Mesenchymal stem cell (in vitro differentiated cells and primary cell): ENCODE measurements around the gene VPS50.
"Not testable (repeated sequence)": the region's sequence is repeated elsewhere in the genome, so short reads cannot be mapped to it uniquely, and the experiment has no call there.

Experiments
- DNase-seq: peaks from one replicate; pipeline ENCODE4 v3.0.0-alpha.2; 2013
- H2AFZ ChIP-seq: one replicate; pipeline ENCODE4 v1.6.1; 2013; ENCODE audit warnings: low read depth, mild to moderate bottlenecking, control low read depth, inconsistent platforms, low read length, moderate library complexity
- H2AK5ac ChIP-seq: 2 replicates; pipeline ENCODE4 v1.6.1; 2013; ENCODE audit warnings: low read length, moderate library complexity, mild to moderate bottlenecking, inconsistent platforms; ENCODE audit not compliant: severe bottlenecking
- H2BK120ac ChIP-seq: one replicate; pipeline ENCODE4 v1.6.1; 2013; ENCODE audit warnings: low read depth, mild to moderate bottlenecking, inconsistent platforms, low read length, moderate library complexity
- H2BK12ac ChIP-seq, 2 experiments: one replicate each; pipeline ENCODE4 v1.6.1; 2013; ENCODE audit warnings: inconsistent platforms in 2 of 2, low read length in 2 of 2, mild to moderate bottlenecking in 2 of 2, moderate library complexity in 2 of 2, control low read depth in 1 of 2
- H2BK15ac ChIP-seq: one replicate; pipeline ENCODE4 v1.6.1; 2013; ENCODE audit warnings: mild to moderate bottlenecking, low read depth, inconsistent platforms; ENCODE audit not compliant: poor library complexity, severe bottlenecking
- H2BK5ac ChIP-seq: 2 replicates; pipeline ENCODE4 v1.6.1; 2013; ENCODE audit warnings: low read depth, mild to moderate bottlenecking, low read length, control low read depth, inconsistent platforms; ENCODE audit not compliant: poor library complexity, severe bottlenecking
- H3K14ac ChIP-seq, 2 experiments: one replicate each; pipeline ENCODE4 v1.6.1; 2013; ENCODE audit warnings: inconsistent platforms in 2 of 2, low read length in 2 of 2, control low read depth in 1 of 2, mild to moderate bottlenecking in 1 of 2, moderate library complexity in 1 of 2
- H3K18ac ChIP-seq, 2 experiments: one replicate each; pipeline ENCODE4 v1.6.1; 2013; ENCODE audit warnings: inconsistent platforms in 2 of 2, low read length in 2 of 2, control low read depth in 1 of 2, low read depth in 1 of 2, mild to moderate bottlenecking in 1 of 2
- H3K23ac ChIP-seq, 2 experiments: one replicate each; pipeline ENCODE4 v1.6.1; 2013; ENCODE audit warnings: inconsistent platforms in 2 of 2, low read length in 2 of 2, mild to moderate bottlenecking in 2 of 2, moderate library complexity in 2 of 2, control low read depth in 1 of 2
- H3K27ac ChIP-seq: 2 replicates; pipeline ENCODE4 v1.5.1; 2013; ENCODE audit warnings: mild to moderate bottlenecking, moderate library complexity, low read length, control low read depth, inconsistent platforms; ENCODE audit not compliant: poor library complexity, severe bottlenecking
- H3K27me3 ChIP-seq, 2 experiments: 2 replicates each; pipeline versions ENCODE4 v1.6.1 to v1.7.0; 2013; ENCODE audit warnings: low read length in 2 of 2, mild to moderate bottlenecking in 2 of 2, moderate library complexity in 2 of 2, control low read depth in 1 of 2, inconsistent platforms in 1 of 2; ENCODE audit not compliant: control insufficient read depth in 1 of 2, insufficient read depth in 1 of 2
- H3K36me3 ChIP-seq, 2 experiments: 2 replicates each; pipeline versions ENCODE4 v1.6.1 to v1.7.0; 2013; ENCODE audit warnings: low read length in 2 of 2, control low read depth in 1 of 2, inconsistent platforms in 1 of 2, low read depth in 1 of 2, mild to moderate bottlenecking in 1 of 2; ENCODE audit not compliant: insufficient read depth in 2 of 2, control insufficient read depth in 1 of 2
- H3K4ac ChIP-seq, 2 experiments: one replicate each; pipeline ENCODE4 v1.6.1; 2013; ENCODE audit warnings: inconsistent platforms in 2 of 2, low read length in 2 of 2, mild to moderate bottlenecking in 2 of 2, moderate library complexity in 2 of 2, control low read depth in 1 of 2, low read depth in 1 of 2
- H3K4me1 ChIP-seq: 2 replicates; pipeline ENCODE4 v1.6.1; 2013; ENCODE audit warnings: low read depth, low read length, control low read depth; ENCODE audit not compliant: control insufficient read depth, insufficient read depth
- H3K4me2 ChIP-seq: 2 replicates; pipeline ENCODE4 v1.6.1; 2013; ENCODE audit warnings: low read length, mild to moderate bottlenecking, inconsistent platforms; ENCODE audit not compliant: poor library complexity, severe bottlenecking
- H3K4me3 ChIP-seq, 2 experiments: 2 replicates each; pipeline versions ENCODE4 v1.5.1 to v1.7.0; 2013; ENCODE audit warnings: low read length in 2 of 2, mild to moderate bottlenecking in 2 of 2, control low read depth in 1 of 2, low read depth in 1 of 2; ENCODE audit not compliant: insufficient read depth in 1 of 2
- H3K79me1 ChIP-seq: replicated peaks from 2 replicates; pipeline ENCODE4 v1.6.1; 2013; ENCODE audit warnings: mild to moderate bottlenecking, control low read depth, low read length, inconsistent platforms; ENCODE audit not compliant: poor library complexity, severe bottlenecking
- H3K9ac ChIP-seq: 2 replicates; pipeline ENCODE4 v1.7.0; 2013; ENCODE audit warnings: mild to moderate bottlenecking, low read length, moderate library complexity
- H3K9me3 ChIP-seq: 2 replicates; pipeline ENCODE4 v1.7.0; 2013; ENCODE audit warnings: mild to moderate bottlenecking, low read length; ENCODE audit not compliant: control insufficient read depth
- H4K8ac ChIP-seq: one replicate; pipeline ENCODE4 v1.6.1; 2013; ENCODE audit warnings: inconsistent platforms, mild to moderate bottlenecking, low read length, moderate library complexity
- H4K91ac ChIP-seq: one replicate; pipeline ENCODE4 v1.6.1; 2013; ENCODE audit warnings: mild to moderate bottlenecking, low read length, inconsistent platforms
- WGBS: methylation state at CpG from one replicate; pipeline ENCODE4 v1.1.7; 2013; ENCODE audit warnings: mixed read lengths; 5-methylcytosine and 5-hydroxymethylcytosine counted together

Gene VPS50

DNA sequence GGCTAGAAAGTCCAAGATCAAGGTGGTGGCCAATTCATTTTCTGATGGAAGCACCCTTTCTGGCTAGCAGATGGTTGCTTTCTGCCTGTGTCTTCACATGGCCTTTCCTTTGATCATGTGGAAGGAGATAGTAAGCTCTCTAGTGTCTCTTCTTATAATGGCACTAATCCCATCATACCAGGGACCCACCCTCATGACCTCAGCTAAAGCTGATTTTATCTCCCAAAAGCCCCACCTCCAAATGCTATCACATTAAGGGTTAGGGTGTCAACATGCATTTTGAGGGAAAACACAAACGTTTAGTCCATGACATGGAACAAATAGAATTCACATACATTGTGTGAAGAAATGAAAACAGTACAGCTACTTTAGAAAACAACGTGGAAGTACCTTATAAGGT is 100.0 kb downstream of the VPS50 start:
- no peak overlapping the region for H2BK5ac ChIP-seq
- H3K9me3 ChIP-seq, result no peaks in the 10 kb centered on the region
- WGBS, result 100% methylated on average over 1 of the region's 2 CpGs
- no peaks in the 10 kb centered on the region for H3K79me1 ChIP-seq
- no peaks in the 10 kb centered on the region for H3K27me3 ChIP-seq
- no peak overlapping the region for H4K8ac ChIP-seq
- DNase-seq, result no peak
- H3K9ac ChIP-seq, result no peak overlapping the region
- H3K23ac ChIP-seq, result no peak overlapping the region
- H3K4me3 ChIP-seq, result no peak overlapping the region
- no peak overlapping the region for H2BK12ac ChIP-seq
- no peak overlapping the region for H2AK5ac ChIP-seq
- no peak overlapping the region for H2AFZ ChIP-seq
- no peaks in the 10 kb centered on the region for H3K4me1 ChIP-seq
- H2BK120ac ChIP-seq, result no peak overlapping the region
- peaks cover 0 to 9% of the 10 kb centered on the region in 2 experiments for H3K36me3 ChIP-seq
- no peak overlapping the region for H3K18ac ChIP-seq
- H4K91ac ChIP-seq, result no peak overlapping the region
- no peak overlapping the region for H3K14ac ChIP-seq
- H3K27ac ChIP-seq, result no peak overlapping the region
- H3K4ac ChIP-seq, result no peak overlapping the region
- no peak overlapping the region for H2BK15ac ChIP-seq
- H3K4me2 ChIP-seq, result no peak overlapping the region

DNA sequence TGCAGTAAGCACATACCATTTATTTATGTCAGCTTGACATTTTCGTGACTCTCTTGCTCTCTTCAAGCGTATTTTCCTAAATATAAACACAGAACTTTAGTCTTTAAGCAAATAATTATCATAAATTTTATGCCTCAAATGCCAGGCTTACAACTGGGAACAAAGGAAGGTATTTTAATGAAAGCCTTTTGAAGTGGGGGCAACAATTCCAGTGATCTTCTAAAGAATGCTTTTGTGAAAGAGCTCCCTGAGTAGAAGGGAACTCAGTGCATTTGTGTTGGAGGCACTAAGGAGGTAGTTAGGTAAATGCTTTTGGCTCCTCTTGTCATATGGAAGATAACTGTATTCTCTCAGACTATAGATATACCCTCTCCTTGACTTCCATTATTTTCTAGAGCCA is 104.9 kb downstream of the VPS50 start:
- Histone ChIP-seq H4K8ac (no peak overlapping the region), H3K23ac (no peak overlapping the region), H3K18ac (no peak overlapping the region), H2BK12ac (no peak overlapping the region), H2BK5ac (no peak overlapping the region), H3K9ac (no peak overlapping the region), H2AFZ (no peak overlapping the region), H3K27me3 (no peaks in the 10 kb centered on the region), H4K91ac (no peak overlapping the region), H3K27ac (no peak overlapping the region), H3K4me2 (no peak overlapping the region), H3K9me3 (peaks cover 6% of the 10 kb centered on the region), H2BK15ac (no peak overlapping the region), H3K36me3 (peaks cover 3 to 39% of the 10 kb centered on the region in 2 experiments), H3K4me3 (no peak overlapping the region), H2BK120ac (no peak overlapping the region), H3K4me1 (no peaks in the 10 kb centered on the region), H3K79me1 (no peaks in the 10 kb centered on the region), H2AK5ac (no peak overlapping the region), H3K4ac (no peak overlapping the region), H3K14ac (no peak overlapping the region)
- no peak for DNase-seq
- WGBS, result 100% methylated on average over 1 of the region's 2 CpGs

DNA sequence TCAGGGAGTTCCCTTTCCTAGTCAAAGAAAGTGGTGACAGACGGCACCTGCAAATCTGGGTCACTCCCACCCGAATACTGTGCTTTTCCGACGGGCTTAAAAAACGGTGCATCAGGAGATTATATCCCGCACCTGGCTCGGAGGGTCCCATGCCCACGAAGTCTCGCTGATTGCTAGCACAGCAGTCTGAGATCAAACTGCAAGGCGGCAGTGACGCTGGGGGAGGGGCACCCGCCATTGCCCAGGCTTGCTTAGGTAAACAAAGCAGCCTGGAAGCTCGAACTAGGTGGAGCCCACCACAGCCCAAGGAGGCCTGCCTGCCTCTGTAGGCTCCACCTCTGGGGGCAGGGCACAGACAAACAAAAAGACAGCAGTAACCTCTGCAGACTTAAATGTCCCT is 110.0 kb downstream of the VPS50 start:
- H2AFZ ChIP-seq, H2BK5ac ChIP-seq, H3K79me1 ChIP-seq, H3K27ac ChIP-seq, H2BK12ac ChIP-seq, H3K9ac ChIP-seq, H2BK120ac ChIP-seq, H3K9me3 ChIP-seq, H3K4me1 ChIP-seq, H3K27me3 ChIP-seq, H3K4me2 ChIP-seq, H3K18ac ChIP-seq, H3K23ac ChIP-seq, H4K91ac ChIP-seq, H3K4ac ChIP-seq, DNase-seq, H3K14ac ChIP-seq, H3K4me3 ChIP-seq, H2BK15ac ChIP-seq, H2AK5ac ChIP-seq, H4K8ac ChIP-seq: not testable (repeated sequence)
- peaks cover 5 to 32% of the 10 kb centered on the region in 2 experiments for H3K36me3 ChIP-seq
- WGBS, result 98% methylated on average over 12 of the region's 13 CpGs

DNA sequence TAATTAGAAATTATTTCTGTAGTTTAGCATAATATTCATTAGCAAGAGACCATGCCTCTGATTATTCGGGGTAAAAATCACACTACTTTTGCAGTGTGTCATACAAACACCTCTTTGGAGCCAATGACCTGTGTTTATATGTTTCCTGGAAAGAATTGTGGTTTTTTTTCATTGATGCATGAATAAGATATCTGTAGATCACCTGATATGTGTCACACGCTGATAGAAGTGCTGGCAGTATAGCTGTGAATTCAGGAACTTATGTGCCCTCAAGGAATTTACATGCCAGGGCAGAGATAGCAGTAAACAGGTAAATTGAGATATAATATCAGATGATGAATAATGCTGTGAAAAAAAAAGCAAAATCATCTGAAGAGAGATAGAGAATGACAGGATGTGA is 118.2 kb downstream of the VPS50 start:
- no peak for DNase-seq
- no peak overlapping the region for H3K4ac ChIP-seq
- H3K27ac ChIP-seq, result no peak overlapping the region
- no peak overlapping the region for H3K18ac ChIP-seq
- H3K23ac ChIP-seq, result no peak overlapping the region
- no peak overlapping the region for H2BK5ac ChIP-seq
- no peak overlapping the region for H2BK15ac ChIP-seq
- WGBS, result 98% methylated on average over 2 of the region's 2 CpGs
- no peak overlapping the region for H2AFZ ChIP-seq
- no peak overlapping the region for H4K8ac ChIP-seq
- H3K36me3 ChIP-seq, result peaks cover 0 to 14% of the 10 kb centered on the region in 2 experiments
- H2BK120ac ChIP-seq, result no peak overlapping the region
- H2AK5ac ChIP-seq, result no peak overlapping the region
- H3K4me2 ChIP-seq, result no peak overlapping the region
- no peaks in the 10 kb centered on the region for H3K79me1 ChIP-seq
- no peak overlapping the region for H3K14ac ChIP-seq
- H3K4me1 ChIP-seq, result no peaks in the 10 kb centered on the region
- no peak overlapping the region for H4K91ac ChIP-seq
- no peaks in the 10 kb centered on the region for H3K9me3 ChIP-seq
- no peak overlapping the region for H3K9ac ChIP-seq
- no peaks in the 10 kb centered on the region for H3K27me3 ChIP-seq
- H2BK12ac ChIP-seq, result no peak overlapping the region
- H3K4me3 ChIP-seq, result no peak overlapping the region
